Ishikawa (cell line): ENCODE data around the gene ZDHHC24.

Source experiments
- CEBPB ChIP-seq: IDR thresholded peaks from 2 replicates; pipeline ENCODE4 v1.6.1; 2012
- CREB1 ChIP-seq: IDR thresholded peaks from 2 replicates; pipeline ENCODE4 v1.6.1; 2012; ENCODE audit warnings: low read depth
- EGR1 ChIP-seq: IDR thresholded peaks from 2 replicates; pipeline ENCODE4 v1.6.1; 2012
- EP300 ChIP-seq: IDR thresholded peaks from 2 replicates; pipeline ENCODE4 v1.6.1; 2012; ENCODE audit warnings: borderline replicate concordance
- FOXM1 ChIP-seq: IDR thresholded peaks from 2 replicates; pipeline ENCODE4 v1.6.1; 2012; ENCODE audit warnings: low read depth, borderline replicate concordance
- NFIC ChIP-seq: IDR thresholded peaks from 2 replicates; pipeline ENCODE4 v1.6.1; 2012
- RAD21 ChIP-seq: IDR thresholded peaks from 2 replicates; pipeline ENCODE4 v1.6.1; 2012; ENCODE audit warnings: low read depth
- TAF1 ChIP-seq: IDR thresholded peaks from 2 replicates; pipeline ENCODE4 v1.6.1; 2012; ENCODE audit warnings: low read depth, mild to moderate bottlenecking
- TCF12 ChIP-seq: IDR thresholded peaks from 2 replicates; pipeline ENCODE4 v1.6.1; 2012; ENCODE audit warnings: low read depth
- TEAD4 ChIP-seq: IDR thresholded peaks from 2 replicates; pipeline ENCODE4 v1.6.1; 2012
- USF1 ChIP-seq: IDR thresholded peaks from 2 replicates; pipeline ENCODE4 v1.6.1; 2012
- YY1 ChIP-seq: IDR thresholded peaks from 2 replicates; pipeline ENCODE4 v1.6.1; 2012; ENCODE audit warnings: low read depth
- ZBTB7A ChIP-seq: IDR thresholded peaks from 2 replicates; pipeline ENCODE4 v1.6.1; 2012; ENCODE audit warnings: low read depth
- TF ChIP-seq, protein P1 (sequence below): IDR thresholded peaks from 2 replicates; pipeline ENCODE4 v1.6.1; 2012; ENCODE audit warnings: low read depth, mild to moderate bottlenecking
- TF ChIP-seq, protein P2 (sequence below): IDR thresholded peaks from 2 replicates; pipeline ENCODE4 v1.6.1; 2012

ZDHHC24 gene

DNA sequence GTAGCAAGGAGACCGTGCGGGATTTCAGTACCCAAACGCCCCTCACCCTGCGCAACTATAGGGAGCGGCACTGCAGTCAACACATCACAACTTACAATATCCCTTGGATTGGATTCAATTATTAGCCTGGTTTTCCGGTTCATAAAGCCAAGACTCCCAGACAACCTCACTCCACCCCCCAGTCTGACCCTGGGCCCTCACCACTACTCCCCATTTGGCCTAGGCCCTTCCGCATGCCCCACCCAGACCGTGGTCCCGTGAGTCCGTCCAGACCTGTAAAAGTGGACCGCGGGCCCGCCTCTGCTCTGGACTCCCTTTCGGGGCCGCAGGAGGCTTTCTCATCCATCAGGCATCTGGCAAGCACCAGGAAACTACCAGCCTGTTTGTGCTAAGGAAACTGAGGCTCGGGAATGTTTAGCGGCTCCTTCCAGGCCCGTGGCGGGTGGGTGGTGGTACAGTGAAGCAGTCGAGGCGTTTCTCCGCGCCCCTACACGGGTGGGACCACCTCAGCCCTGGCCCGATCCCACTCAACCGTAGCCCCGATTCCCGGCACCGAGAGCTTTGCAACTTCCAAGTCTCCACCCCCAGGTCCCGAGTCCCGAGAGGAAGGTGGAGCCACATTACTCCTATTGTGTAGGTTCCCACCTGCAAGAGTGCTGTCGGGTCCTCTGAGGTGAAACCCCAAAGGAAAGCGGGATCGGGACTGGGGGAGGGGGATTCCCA, 66.3 kb downstream of the ZDHHC24 start:
- TF ChIP-seq TCF12: no peak
- 0 out of 2 replicates have a peak, but pooled peaks have one; percentile 0 for TF ChIP-seq ZBTB7A
- 0 out of 2 replicates have a peak, but pooled peaks have one; percentile 26 for TF ChIP-seq NFIC

- TF ChIP-seq ZBTB7A: peak; percentile 88; the same call in 1 of the 2 replicates
- no peak for TF ChIP-seq NFIC
- peak; percentile 60 for TF ChIP-seq RAD21
These were observed 67.0 kb downstream of the ZDHHC24 start for GRCh38 chr11:66478729-66479393.

GRCh38 chr11:66477263-66478201, 68.3 kb downstream of the ZDHHC24 start:
- TF ChIP-seq ZBTB7A (no peak), FOXM1 (no peak), RAD21 (no peak), TAF1 (no peak), CREB1 (no peak), EP300 (no peak), USF1 (no peak), TCF12 (no peak), TEAD4 (no peak), YY1 (no peak), EGR1 (no peak), CEBPB (no peak), NFIC (no peak)
- TF ChIP-seq, protein P1, sequence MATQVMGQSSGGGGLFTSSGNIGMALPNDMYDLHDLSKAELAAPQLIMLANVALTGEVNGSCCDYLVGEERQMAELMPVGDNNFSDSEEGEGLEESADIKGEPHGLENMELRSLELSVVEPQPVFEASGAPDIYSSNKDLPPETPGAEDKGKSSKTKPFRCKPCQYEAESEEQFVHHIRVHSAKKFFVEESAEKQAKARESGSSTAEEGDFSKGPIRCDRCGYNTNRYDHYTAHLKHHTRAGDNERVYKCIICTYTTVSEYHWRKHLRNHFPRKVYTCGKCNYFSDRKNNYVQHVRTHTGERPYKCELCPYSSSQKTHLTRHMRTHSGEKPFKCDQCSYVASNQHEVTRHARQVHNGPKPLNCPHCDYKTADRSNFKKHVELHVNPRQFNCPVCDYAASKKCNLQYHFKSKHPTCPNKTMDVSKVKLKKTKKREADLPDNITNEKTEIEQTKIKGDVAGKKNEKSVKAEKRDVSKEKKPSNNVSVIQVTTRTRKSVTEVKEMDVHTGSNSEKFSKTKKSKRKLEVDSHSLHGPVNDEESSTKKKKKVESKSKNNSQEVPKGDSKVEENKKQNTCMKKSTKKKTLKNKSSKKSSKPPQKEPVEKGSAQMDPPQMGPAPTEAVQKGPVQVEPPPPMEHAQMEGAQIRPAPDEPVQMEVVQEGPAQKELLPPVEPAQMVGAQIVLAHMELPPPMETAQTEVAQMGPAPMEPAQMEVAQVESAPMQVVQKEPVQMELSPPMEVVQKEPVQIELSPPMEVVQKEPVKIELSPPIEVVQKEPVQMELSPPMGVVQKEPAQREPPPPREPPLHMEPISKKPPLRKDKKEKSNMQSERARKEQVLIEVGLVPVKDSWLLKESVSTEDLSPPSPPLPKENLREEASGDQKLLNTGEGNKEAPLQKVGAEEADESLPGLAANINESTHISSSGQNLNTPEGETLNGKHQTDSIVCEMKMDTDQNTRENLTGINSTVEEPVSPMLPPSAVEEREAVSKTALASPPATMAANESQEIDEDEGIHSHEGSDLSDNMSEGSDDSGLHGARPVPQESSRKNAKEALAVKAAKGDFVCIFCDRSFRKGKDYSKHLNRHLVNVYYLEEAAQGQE: no peak
- TF ChIP-seq, protein P2, sequence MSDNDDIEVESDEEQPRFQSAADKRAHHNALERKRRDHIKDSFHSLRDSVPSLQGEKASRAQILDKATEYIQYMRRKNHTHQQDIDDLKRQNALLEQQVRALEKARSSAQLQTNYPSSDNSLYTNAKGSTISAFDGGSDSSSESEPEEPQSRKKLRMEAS: no peak

DNA sequence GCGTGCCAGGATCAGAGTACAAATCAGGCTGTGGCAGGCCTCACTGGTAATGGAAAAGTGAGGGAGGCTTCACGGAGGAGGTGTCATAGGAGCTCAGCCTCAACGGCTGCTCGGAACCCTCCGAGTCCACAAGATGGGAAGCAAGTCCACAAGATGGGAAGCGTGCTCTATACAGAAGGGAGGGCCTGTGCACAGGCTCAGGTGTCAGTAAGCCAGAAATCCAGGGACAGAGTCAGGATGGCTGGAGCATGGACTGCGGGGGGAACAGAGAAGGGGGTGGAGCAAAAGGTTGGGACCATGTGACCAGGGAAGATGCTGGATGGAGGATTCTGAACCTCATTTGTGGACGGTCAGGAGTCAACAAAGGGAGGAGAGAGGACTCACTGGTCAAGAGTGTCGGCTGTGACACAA, 69.0 kb downstream of the ZDHHC24 start:
- TF ChIP-seq USF1: peak; percentile 52
- no peak for TF ChIP-seq YY1

GRCh38 chr11:66476173-66476840, 69.5 kb downstream of the ZDHHC24 start:
- no peak for TF ChIP-seq TCF12
- no peak for TF ChIP-seq YY1
- TF ChIP-seq, protein P2: no peak

DNA sequence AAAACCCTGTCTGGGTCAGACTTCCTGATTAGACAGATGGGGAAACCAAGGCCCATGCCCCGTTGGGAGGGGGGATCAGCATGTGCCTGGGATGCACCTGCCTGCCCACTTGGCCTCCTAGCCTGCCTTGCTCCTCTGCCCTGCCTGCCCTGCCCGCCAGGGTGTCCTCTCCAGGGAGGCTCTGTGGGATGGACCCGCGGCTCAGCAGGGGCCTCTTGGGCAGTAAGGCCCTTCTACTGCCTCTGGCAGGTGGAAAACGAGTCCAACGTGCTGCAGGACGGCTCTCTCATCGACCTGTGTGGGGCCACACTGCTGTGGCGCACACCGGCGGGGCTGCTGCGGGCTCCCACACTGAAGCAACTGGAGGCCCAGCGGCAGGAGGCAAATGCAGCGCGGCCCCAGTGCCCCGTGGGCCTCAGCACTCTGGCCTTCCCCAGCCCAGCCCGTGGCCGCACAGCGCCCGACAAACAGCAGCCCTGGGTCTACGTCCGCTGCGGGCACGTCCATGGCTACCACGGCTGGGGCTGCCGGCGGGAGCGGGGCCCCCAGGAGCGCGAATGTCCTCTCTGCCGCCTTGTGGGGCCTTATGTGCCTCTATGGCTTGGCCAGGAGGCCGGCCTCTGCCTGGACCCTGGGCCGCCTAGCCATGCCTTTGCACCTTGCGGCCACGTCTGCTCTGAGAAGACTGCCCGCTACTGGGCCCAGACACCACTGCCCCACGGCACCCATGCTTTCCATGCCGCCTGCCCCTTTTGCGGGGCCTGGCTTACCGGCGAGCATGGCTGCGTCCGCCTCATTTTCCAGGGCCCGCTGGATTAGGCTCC, 70.3 kb downstream of the ZDHHC24 start:
- no peak for TF ChIP-seq EP300
- TF ChIP-seq, protein P2: no peak
- no peak for TF ChIP-seq TCF12
- no peak for TF ChIP-seq EGR1
- TF ChIP-seq FOXM1: no peak
- TF ChIP-seq CREB1: no peak
- no peak for TF ChIP-seq TEAD4
- TF ChIP-seq ZBTB7A: no peak
- no peak for TF ChIP-seq CEBPB
- no peak for TF ChIP-seq NFIC
- TF ChIP-seq TAF1: no peak
- TF ChIP-seq, protein P1: no peak
- no peak for TF ChIP-seq YY1
- TF ChIP-seq RAD21: no peak
- TF ChIP-seq USF1: no peak
